Measurements from ENCODE around the gene PRRC2A. TPM values are rescaled to one million over a fixed set of nuclear protein-coding genes. Genes with fewer than 3 reads are reported as not detected.
A peak's percentile ranks its signal among the peaks of the same experiment; 100 is the strongest.

Gene PRRC2A
- total RNA-seq, 2 experiments from 2014 or later = 206 to 215 TPM

- H3K27ac Mint-ChIP-seq = peak overlapping the region; percentile 85
- ChIA-PET POLR2A (interaction anchor here (0.6 to 34.9 kb wide), 19 partner anchors 5 to 1390 kb away, joined by 3 to 1160 read pairs (median 8); partner anchors contain the start of genes ATP6V1G2, BAG6, CSNK2B and DDX39B), CTCF (interaction anchor here (0.7 to 16.9 kb wide), 9 partner anchors 12 to 88 kb away, joined by 3 to 353 read pairs (median 8); partner anchors contain the start of genes ATP6V1G2, DDX39B, NCR3 and NFKBIL1)
- no peaks in the 10 kb centered on the region for H3K9me3 ChIP-seq (ENCODE audit: control insufficient read depth in 1 of 2, insufficient read depth in 1 of 2, low read length in 2 of 2)
- H3K36me3 Mint-ChIP-seq (ENCODE audit: low read depth) = peaks cover 57% of the 10 kb centered on the region
- no peaks in the 10 kb centered on the region for H3K27me3 Mint-ChIP-seq
- no peaks in the 10 kb centered on the region for H3K9me3 Mint-ChIP-seq
- intact Hi-C loops (cut with DNase I, micrococcal nuclease) = loop anchor here (1.0 to 10.0 kb wide), 4 partner anchors 9 to 253 kb away; partner anchors contain the start of gene LTA (in 1 of the 2)
- peaks cover 84% of the 10 kb centered on the region for H3K4me1 Mint-ChIP-seq (ENCODE audit: low read depth)
- peak overlapping the region; percentile 82 to 95 for H3K27ac ChIP-seq (ENCODE audit: low read depth in 1 of 2, low read length in 2 of 2)
- H3K4me1 ChIP-seq (ENCODE audit: insufficient read depth, low read length) = peaks cover 83% of the 10 kb centered on the region
- no peaks in the 10 kb centered on the region for H3K27me3 ChIP-seq (ENCODE audit: control insufficient read depth in 1 of 2, insufficient read depth in 2 of 2, low read length in 2 of 2)
- DNase-seq (peak in 7 of 14 experiments; percentile 17 to 57 (median 29)), ATAC-seq (ENCODE audit: poor library complexity) (no peak)
- H3K4me3 Mint-ChIP-seq = peak overlapping the region; percentile 97
- no peak for TF ChIP-seq CTCF (IDR thresholded peaks at IDR 0.05)
- H3K4me3 ChIP-seq (ENCODE audit: low read length) = peak overlapping the region; percentile 97
- peaks cover 41% of the 10 kb centered on the region for H3K36me3 ChIP-seq (ENCODE audit: insufficient read depth, low read length)
Measured at GRCh38 chr6:31581434-31582229, 38.9 kb upstream of the PRRC2A start.

GRCh38 chr6:31582230-31582643 is 38.3 kb upstream of the PRRC2A start, which contains the start of gene LTB:
TSS of gene LTB (minus strand) at chr6:31582424. CDS start at chr6:31582417, 7 bp downstream.
- peaks cover 51% of the 10 kb centered on the region for H3K36me3 Mint-ChIP-seq (ENCODE audit: low read depth)
- peak within 1 kb of the TSS; percentile 97 for H3K4me3 Mint-ChIP-seq
- H3K27me3 Mint-ChIP-seq = no peaks in the 10 kb centered on the region
- no peaks in the 10 kb centered on the region for H3K27me3 ChIP-seq (ENCODE audit: control insufficient read depth in 1 of 2, insufficient read depth in 2 of 2, low read length in 2 of 2)
- peak within 1 kb of the TSS; percentile 85 for H3K27ac Mint-ChIP-seq
- DNase-seq = peak; percentile 43 to 90 (median 77)
- H3K4me1 Mint-ChIP-seq (ENCODE audit: low read depth) = peaks cover 84% of the 10 kb centered on the region
- H3K4me1 ChIP-seq (ENCODE audit: insufficient read depth, low read length) = peaks cover 83% of the 10 kb centered on the region
- H3K27ac ChIP-seq (ENCODE audit: low read depth in 1 of 2, low read length in 2 of 2) = peak within 1 kb of the TSS; percentile 82 to 95
- H3K9me3 ChIP-seq (ENCODE audit: control insufficient read depth in 1 of 2, insufficient read depth in 1 of 2, low read length in 2 of 2) = no peaks in the 10 kb centered on the region
- no peak for TF ChIP-seq CTCF (IDR thresholded peaks at IDR 0.05)
- peaks cover 35% of the 10 kb centered on the region for H3K36me3 ChIP-seq (ENCODE audit: insufficient read depth, low read length)
- ChIA-PET POLR2A (interaction anchor here (0.6 to 34.9 kb wide), 23 partner anchors 4 to 1389 kb away, joined by 3 to 1160 read pairs (median 6); partner anchors contain the start of genes ABHD16A, ATP6V1G2, BAG6 and C6orf47), CTCF (interaction anchor here (1.2 to 16.9 kb wide), 5 partner anchors 14 to 88 kb away, joined by 3 to 353 read pairs (median 8); partner anchors contain the start of genes ATP6V1G2, NCR3 and NFKBIL1)
- H3K4me3 ChIP-seq (ENCODE audit: low read length) = peak within 1 kb of the TSS; percentile 97
- ATAC-seq (ENCODE audit: poor library complexity) = peak; percentile 65
- intact Hi-C loops (cut with DNase I, micrococcal nuclease) = loop anchor here in 1 of 2 experiments (10.0 kb wide), 1 partner anchor 253 kb away; no protein-coding TSS in a partner anchor
- no peaks in the 10 kb centered on the region for H3K9me3 Mint-ChIP-seq

- Histone ChIP-seq H3K27ac (ENCODE audit: low read depth in 1 of 2, low read length in 2 of 2) (peak overlapping the region; percentile 75 to 95), H3K36me3 (ENCODE audit: insufficient read depth, low read length) (peaks cover 9% of the 10 kb centered on the region), H3K27me3 (ENCODE audit: control insufficient read depth in 1 of 2, insufficient read depth in 2 of 2, low read length in 2 of 2) (no peaks in the 10 kb centered on the region), H3K9me3 (ENCODE audit: control insufficient read depth in 1 of 2, insufficient read depth in 1 of 2, low read length in 2 of 2) (no peaks in the 10 kb centered on the region), H3K4me1 (ENCODE audit: insufficient read depth, low read length) (peaks cover 78% of the 10 kb centered on the region), H3K4me3 (ENCODE audit: low read length) (peak overlapping the region; percentile 32)
- Mint-ChIP-seq H3K27me3 (no peaks in the 10 kb centered on the region), H3K36me3 (ENCODE audit: low read depth) (peaks cover 25% of the 10 kb centered on the region), H3K9me3 (no peaks in the 10 kb centered on the region), H3K4me1 (ENCODE audit: low read depth) (peaks cover 78% of the 10 kb centered on the region), H3K27ac (peak overlapping the region; percentile 85), H3K4me3 (peak overlapping the region; percentile 80)
- peak; percentile 28 for ATAC-seq (ENCODE audit: poor library complexity)
- DNase-seq = peak in 8 of 14 experiments; percentile 30 to 80 (median 56)
- peak; percentile 44 for TF ChIP-seq CTCF (IDR thresholded peaks at IDR 0.05)
- intact Hi-C loops (cut with DNase I, micrococcal nuclease) = loop anchor here in 1 of 2 experiments (10.0 kb wide), 1 partner anchor 249 kb away; no protein-coding TSS in a partner anchor
- POLR2A ChIA-PET = interaction anchor here (0.5 to 34.9 kb wide), 6 partner anchors 1 to 1399 kb away, joined by 3 to 1160 read pairs (median 163); partner anchors contain the start of genes ATP6V1G2, BAG6, DDX39B and LST1
- CTCF ChIA-PET = interaction anchor here (1.0 to 16.9 kb wide), 5 partner anchors 10 to 68 kb away, joined by 3 to 353 read pairs (median 9); partner anchors contain the start of gene NCR3
Measured at GRCh38 chr6:31585491-31585890, 35.0 kb upstream of the PRRC2A start.

All from CD4-positive, alpha-beta T cell (primary cell).